ENCODE results near the gene CREB3L2.
"Not testable (repeated sequence)": the region's sequence is repeated elsewhere in the genome, so short reads cannot be mapped to it uniquely, and the experiment has no call there.

The CREB3L2 gene

GRCh38 chr7:137978464-137979237 lies 23.2 kb downstream of the CREB3L2 start:
- peaks cover 8% of the 10 kb centered on the region; the same call in 1 of the 2 replicates for H3K4me1 ChIP-seq (ENCODE audit: insufficient read depth, low read length)
- no peaks in the 10 kb centered on the region; the same call in 1 of the 2 replicates for H3K36me3 ChIP-seq (ENCODE audit: insufficient read depth, low read length)
- no peak overlapping the region for H3K9ac ChIP-seq (ENCODE audit: low read depth, low read length)
- H3K9me3 ChIP-seq (ENCODE audit: control insufficient read depth, insufficient read depth, low read length), result no peaks in the 10 kb centered on the region

GRCh38 chr7:137977173-137977572 lies 24.7 kb downstream of the CREB3L2 start:
- Histone ChIP-seq H3K4me1 (ENCODE audit: insufficient read depth, low read length) (peaks cover 8% of the 10 kb centered on the region; the same call in 1 of the 2 replicates), H3K9ac (ENCODE audit: low read depth, low read length) (no peak overlapping the region), H3K9me3 (ENCODE audit: control insufficient read depth, insufficient read depth, low read length) (no peaks in the 10 kb centered on the region), H3K36me3 (ENCODE audit: insufficient read depth, low read length) (no peaks in the 10 kb centered on the region; the same call in 1 of the 2 replicates)

- Histone ChIP-seq H3K36me3 (ENCODE audit: insufficient read depth, low read length) (no peaks in the 10 kb centered on the region; the same call in 1 of the 2 replicates), H3K4me1 (ENCODE audit: insufficient read depth, low read length) (peaks cover 8% of the 10 kb centered on the region; the same call in 1 of the 2 replicates), H3K9ac (ENCODE audit: low read depth, low read length) (no peak overlapping the region), H3K9me3 (ENCODE audit: control insufficient read depth, insufficient read depth, low read length) (no peaks in the 10 kb centered on the region)
Measured at GRCh38 chr7:137976696-137977095, 25.2 kb downstream of the CREB3L2 start.

GRCh38 chr7:137976232-137976631 lies 25.7 kb downstream of the CREB3L2 start:
- Histone ChIP-seq H3K4me1 (ENCODE audit: insufficient read depth, low read length) (peaks cover 8% of the 10 kb centered on the region; the same call in 1 of the 2 replicates), H3K9me3 (ENCODE audit: control insufficient read depth, insufficient read depth, low read length) (no peaks in the 10 kb centered on the region), H3K9ac (ENCODE audit: low read depth, low read length) (no peak overlapping the region), H3K36me3 (ENCODE audit: insufficient read depth, low read length) (no peaks in the 10 kb centered on the region; the same call in 1 of the 2 replicates)

- Histone ChIP-seq H3K4me1 (ENCODE audit: insufficient read depth, low read length) (peaks cover 8% of the 10 kb centered on the region; the same call in 1 of the 2 replicates), H3K36me3 (ENCODE audit: insufficient read depth, low read length) (no peaks in the 10 kb centered on the region; the same call in 1 of the 2 replicates), H3K9me3 (ENCODE audit: control insufficient read depth, insufficient read depth, low read length) (no peaks in the 10 kb centered on the region), H3K9ac (ENCODE audit: low read depth, low read length) (no peak overlapping the region)
Measured at GRCh38 chr7:137975768-137976167, 26.1 kb downstream of the CREB3L2 start.

GRCh38 chr7:137975221-137975620 lies 26.7 kb downstream of the CREB3L2 start:
- Histone ChIP-seq H3K9ac (ENCODE audit: low read depth, low read length) (no peak overlapping the region), H3K36me3 (ENCODE audit: insufficient read depth, low read length) (no peaks in the 10 kb centered on the region; the same call in 1 of the 2 replicates), H3K4me1 (ENCODE audit: insufficient read depth, low read length) (peaks cover 8% of the 10 kb centered on the region; the same call in 1 of the 2 replicates), H3K9me3 (ENCODE audit: control insufficient read depth, insufficient read depth, low read length) (no peaks in the 10 kb centered on the region)

GRCh38 chr7:137974766-137975165 lies 27.1 kb downstream of the CREB3L2 start:
- H3K4me1 ChIP-seq (ENCODE audit: insufficient read depth, low read length), result peaks cover 8% of the 10 kb centered on the region; the same call in 1 of the 2 replicates
- no peaks in the 10 kb centered on the region for H3K9me3 ChIP-seq (ENCODE audit: control insufficient read depth, insufficient read depth, low read length)
- H3K9ac ChIP-seq (ENCODE audit: low read depth, low read length), result no peak overlapping the region
- H3K36me3 ChIP-seq (ENCODE audit: insufficient read depth, low read length), result no peaks in the 10 kb centered on the region

- no peak overlapping the region for H3K9ac ChIP-seq (ENCODE audit: low read depth, low read length)
- H3K36me3 ChIP-seq (ENCODE audit: insufficient read depth, low read length), result no peaks in the 10 kb centered on the region
- H3K4me1 ChIP-seq (ENCODE audit: insufficient read depth, low read length), result peaks cover 15% of the 10 kb centered on the region
- no peaks in the 10 kb centered on the region for H3K9me3 ChIP-seq (ENCODE audit: control insufficient read depth, insufficient read depth, low read length)
Measured at GRCh38 chr7:137970253-137970975, 31.5 kb downstream of the CREB3L2 start.

- H3K9me3 ChIP-seq (ENCODE audit: control insufficient read depth, insufficient read depth, low read length), result no peaks in the 10 kb centered on the region
- H3K36me3 ChIP-seq (ENCODE audit: insufficient read depth, low read length), result no peaks in the 10 kb centered on the region
- H3K4me1 ChIP-seq (ENCODE audit: insufficient read depth, low read length), result peaks cover 15% of the 10 kb centered on the region
- no peak overlapping the region for H3K9ac ChIP-seq (ENCODE audit: low read depth, low read length)
Measured at GRCh38 chr7:137969828-137970227, 32.1 kb downstream of the CREB3L2 start.

- Histone ChIP-seq H3K9me3 (ENCODE audit: control insufficient read depth, insufficient read depth, low read length) (no peaks in the 10 kb centered on the region), H3K36me3 (ENCODE audit: insufficient read depth, low read length) (no peaks in the 10 kb centered on the region), H3K9ac (ENCODE audit: low read depth, low read length) (no peak overlapping the region), H3K4me1 (ENCODE audit: insufficient read depth, low read length) (peaks cover 15% of the 10 kb centered on the region)
Measured at GRCh38 chr7:137968890-137969289, 33.0 kb downstream of the CREB3L2 start.

GRCh38 chr7:137968339-137968738 lies 33.5 kb downstream of the CREB3L2 start:
- H3K36me3 ChIP-seq (ENCODE audit: insufficient read depth, low read length); H3K9me3 ChIP-seq (ENCODE audit: control insufficient read depth, insufficient read depth, low read length); H3K9ac ChIP-seq (ENCODE audit: low read depth, low read length): not testable (repeated sequence)
- peaks cover 15% of the 10 kb centered on the region for H3K4me1 ChIP-seq (ENCODE audit: insufficient read depth, low read length)

GRCh38 chr7:137967143-137968018 lies 34.5 kb downstream of the CREB3L2 start:
- no peak overlapping the region for H3K9ac ChIP-seq (ENCODE audit: low read depth, low read length)
- H3K9me3 ChIP-seq (ENCODE audit: control insufficient read depth, insufficient read depth, low read length), result no peaks in the 10 kb centered on the region
- H3K36me3 ChIP-seq (ENCODE audit: insufficient read depth, low read length), result no peaks in the 10 kb centered on the region
- H3K4me1 ChIP-seq (ENCODE audit: insufficient read depth, low read length), result peaks cover 15% of the 10 kb centered on the region

GRCh38 chr7:137966641-137967142 lies 35.2 kb downstream of the CREB3L2 start:
- no peaks in the 10 kb centered on the region for H3K9me3 ChIP-seq (ENCODE audit: control insufficient read depth, insufficient read depth, low read length)
- peaks cover 15% of the 10 kb centered on the region for H3K4me1 ChIP-seq (ENCODE audit: insufficient read depth, low read length)
- no peaks in the 10 kb centered on the region for H3K36me3 ChIP-seq (ENCODE audit: insufficient read depth, low read length)
- H3K9ac ChIP-seq (ENCODE audit: low read depth, low read length), result no peak overlapping the region
